Activated CD4-positive, alpha-beta memory T cell treated with anti-CD3 and anti-CD28 coated beads, Interleukin-2, amount 10 ng/mL, durations not matched to agents 7 days and 5 days (primary cell): ENCODE data around the gene PHF12. TPM values are rescaled to one million over a fixed set of nuclear protein-coding genes. Genes with fewer than 3 reads are reported as not detected.
A peak's percentile ranks its signal among the peaks of the same experiment; 100 is the strongest.
"Not testable (repeated sequence)": the region's sequence is repeated elsewhere in the genome, so short reads cannot be mapped to it uniquely, and the experiment has no call there.

ENCODE experiments used
- CTCF ChIA-PET: fragments of 350-600 bp; sonication (Branson Sonifier 250); formaldehyde crosslinking; loops from one replicate; lab custom pipeline; 2021; ENCODE audit warnings: antibody characterized with exemption, inconsistent platforms; lab: Charles Lee
- POLR2A ChIA-PET: fragments of 350-600 bp; sonication (Branson Sonifier 250); formaldehyde crosslinking; loops from one replicate; lab custom pipeline; 2021; ENCODE audit warnings: antibody characterized with exemption; lab: Charles Lee
- DNase-seq: peaks from one replicate; pipeline ENCODE4 v3.0.0-alpha.2; 2020
- H3K27ac Mint-ChIP-seq: one replicate; pipeline ENCODE4 v1.8.0; 2021; ENCODE audit warnings: mild to moderate bottlenecking, mixed read lengths
- H3K27me3 Mint-ChIP-seq: one replicate; pipeline ENCODE4 v1.8.0; 2021; ENCODE audit warnings: mixed read lengths
- H3K36me3 Mint-ChIP-seq: one replicate; pipeline ENCODE4 v1.8.0; 2021; ENCODE audit warnings: low read depth, mixed read lengths
- H3K4me1 Mint-ChIP-seq: one replicate; pipeline ENCODE4 v1.8.0; 2021; ENCODE audit warnings: mixed read lengths
- H3K4me3 Mint-ChIP-seq: one replicate; pipeline ENCODE4 v1.8.0; 2021; ENCODE audit warnings: mild to moderate bottlenecking, mixed read lengths
- H3K9me3 Mint-ChIP-seq: one replicate; pipeline ENCODE4 v1.8.0; 2021; ENCODE audit warnings: mixed read lengths
- total RNA-seq, 2 experiments: library from RNA; stranded (reverse); gene quantifications; one replicate each; pipeline ENCODE4 v1.2.3, GENCODE V29; 2021

PHF12 gene
- total RNA-seq, 2 experiments from 2014 or later, result 75.6 to 78.8 TPM

DNA sequence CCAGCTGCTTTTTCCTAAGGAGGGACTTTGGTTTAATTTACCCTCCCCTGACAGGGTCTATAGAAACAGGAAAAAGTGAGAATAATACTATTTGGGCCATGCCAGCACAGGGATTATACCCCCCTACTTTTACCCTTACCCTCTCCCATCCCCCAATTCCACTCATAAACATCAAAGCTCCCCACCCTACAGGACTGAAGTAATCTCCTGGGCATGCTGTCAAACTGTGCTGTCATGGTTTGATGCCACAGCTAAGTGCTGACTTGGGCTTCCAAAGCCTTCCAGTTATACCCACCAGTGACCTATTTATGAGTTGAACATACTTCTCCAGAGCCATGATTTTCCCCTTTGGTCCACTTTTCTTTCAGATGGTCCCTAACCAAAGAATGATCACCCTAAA lies 12.8 kb downstream of the PHF12 start:
- H3K36me3 Mint-ChIP-seq, result peaks cover 59% of the 10 kb centered on the region
- POLR2A ChIA-PET, result interaction anchor here (0.7 to 4.4 kb wide), 4 partner anchors 9 to 14 kb away, joined by 3 to 17 read pairs (median 6); partner anchors contain the start of gene PHF12
- peaks cover 61% of the 10 kb centered on the region for H3K4me1 Mint-ChIP-seq
- no peak overlapping the region for H3K27ac Mint-ChIP-seq
- H3K4me3 Mint-ChIP-seq, result no peak overlapping the region
- DNase-seq, result no peak
- H3K9me3 Mint-ChIP-seq, result no peaks in the 10 kb centered on the region
- CTCF ChIA-PET, result interaction anchor here (1.2 to 1.4 kb wide), 2 partner anchors 10 to 175 kb away, joined by 4 to 7 read pairs; no protein-coding TSS in a partner anchor
- no peaks in the 10 kb centered on the region for H3K27me3 Mint-ChIP-seq

DNA sequence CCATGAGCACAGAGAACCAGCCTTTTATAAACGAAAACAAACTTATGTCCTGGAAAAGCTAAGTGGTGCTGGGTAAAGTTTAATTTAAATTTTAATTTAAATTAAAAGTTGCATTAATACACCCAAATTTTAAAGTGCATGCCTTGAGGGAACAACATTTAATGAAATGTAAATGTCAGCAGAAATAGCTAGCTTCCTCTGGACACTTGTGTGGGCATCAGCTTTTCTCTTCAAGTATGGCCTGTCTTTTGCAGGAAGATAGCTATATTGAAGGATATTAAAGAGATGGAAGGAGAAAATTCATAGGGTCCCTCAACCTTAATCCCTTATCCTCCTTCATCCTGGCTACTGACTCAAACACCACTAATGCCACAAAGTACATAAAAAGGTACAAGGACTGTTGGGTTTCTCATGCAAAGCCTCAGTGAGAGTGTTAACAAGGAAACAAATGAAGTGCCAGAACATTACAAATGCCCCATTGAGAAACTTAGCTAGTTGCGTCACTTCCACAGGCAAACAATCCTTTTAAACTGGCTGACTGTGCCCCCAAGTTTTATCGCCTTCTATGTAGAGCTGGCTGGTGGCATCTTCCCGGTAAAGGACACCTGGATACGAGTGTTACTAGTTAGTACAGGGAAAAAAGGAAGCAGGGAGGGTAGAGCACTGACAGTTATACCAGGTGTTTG lies 14.1 kb downstream of the PHF12 start:
- POLR2A ChIA-PET, result interaction anchor here (0.9 to 4.4 kb wide), 6 partner anchors 9 to 208 kb away, joined by 3 to 17 read pairs (median 7); partner anchors contain the start of genes NEK8 and PHF12
- no peaks in the 10 kb centered on the region for H3K9me3 Mint-ChIP-seq
- H3K4me3 Mint-ChIP-seq, result no peak overlapping the region
- H3K4me1 Mint-ChIP-seq, result peaks cover 63% of the 10 kb centered on the region
- DNase-seq, result no peak
- H3K27ac Mint-ChIP-seq, result no peak overlapping the region
- CTCF ChIA-PET, result interaction anchor here (0.5 to 1.5 kb wide), 6 partner anchors 9 to 173 kb away, joined by 3 to 5 read pairs (median 3); no protein-coding TSS in a partner anchor
- peaks cover 62% of the 10 kb centered on the region for H3K36me3 Mint-ChIP-seq
- H3K27me3 Mint-ChIP-seq, result no peaks in the 10 kb centered on the region

- Mint-ChIP-seq H3K27me3 (no peaks in the 10 kb centered on the region), H3K36me3 (peaks cover 65% of the 10 kb centered on the region), H3K9me3 (no peaks in the 10 kb centered on the region), H3K27ac (no peak overlapping the region), H3K4me3 (no peak overlapping the region), H3K4me1 (peaks cover 56% of the 10 kb centered on the region)
- no peak for DNase-seq
- ChIA-PET CTCF (interaction anchor here (1.0 to 2.3 kb wide), 2 partner anchors 16 to 180 kb away, joined by 3 to 5 read pairs; partner anchors contain the start of gene PHF12), POLR2A (interaction anchor here (1.0 to 4.4 kb wide), 6 partner anchors 10 to 16 kb away, joined by 3 to 17 read pairs (median 7); partner anchors contain the start of gene PHF12)
Measured at GRCh38 chr17:28935744-28936460, 15.4 kb downstream of the PHF12 start.

GRCh38 chr17:28934508-28934907 lies 16.8 kb downstream of the PHF12 start:
- H3K9me3 Mint-ChIP-seq, H3K27ac Mint-ChIP-seq, DNase-seq, H3K4me3 Mint-ChIP-seq, H3K27me3 Mint-ChIP-seq: not testable (repeated sequence)
- ChIA-PET CTCF (interaction anchor here (1.0 to 2.3 kb wide), 3 partner anchors 11 to 19 kb away, joined by 4 to 5 read pairs (median 4); partner anchors contain the start of gene PHF12), POLR2A (interaction anchor here (2.3 kb wide), 1 partner anchor 11 kb away, joined by 7 read pairs; no protein-coding TSS in a partner anchor)
- H3K36me3 Mint-ChIP-seq, result peaks cover 69% of the 10 kb centered on the region
- H3K4me1 Mint-ChIP-seq, result peaks cover 48% of the 10 kb centered on the region

GRCh38 chr17:28929787-28930186 lies 21.5 kb downstream of the PHF12 start:
- no peaks in the 10 kb centered on the region for H3K27me3 Mint-ChIP-seq
- peaks cover 83% of the 10 kb centered on the region for H3K36me3 Mint-ChIP-seq
- ChIA-PET POLR2A (interaction anchor here (1.3 kb wide), 1 partner anchor 16 kb away, joined by 3 read pairs; no protein-coding TSS in a partner anchor), CTCF (interaction anchor here (1.6 kb wide), 2 partner anchors 16 to 28 kb away, joined by 4 to 6 read pairs; no protein-coding TSS in a partner anchor)
- no peak overlapping the region for H3K27ac Mint-ChIP-seq
- no peak for DNase-seq
- peaks cover 10% of the 10 kb centered on the region for H3K9me3 Mint-ChIP-seq
- peaks cover 50% of the 10 kb centered on the region for H3K4me1 Mint-ChIP-seq
- no peak overlapping the region for H3K4me3 Mint-ChIP-seq

- ChIA-PET POLR2A (interaction anchor here (1.5 to 4.4 kb wide), 6 partner anchors 18 to 210 kb away, joined by 4 to 59 read pairs (median 12); partner anchors contain the start of genes FLOT2, PHF12, RPL23A and TLCD1), CTCF (interaction anchor here (1.2 to 2.0 kb wide), 2 partner anchors 22 to 26 kb away, joined by 3 to 5 read pairs; no protein-coding TSS in a partner anchor)
- H3K27me3 Mint-ChIP-seq, result no peaks in the 10 kb centered on the region
- peak; percentile 30 for DNase-seq
- peaks cover 48% of the 10 kb centered on the region for H3K4me1 Mint-ChIP-seq
- peaks cover 87% of the 10 kb centered on the region for H3K36me3 Mint-ChIP-seq
- H3K9me3 Mint-ChIP-seq, result peaks cover 10% of the 10 kb centered on the region
- H3K27ac Mint-ChIP-seq, result peak overlapping the region; percentile 38
- no peak overlapping the region for H3K4me3 Mint-ChIP-seq
Measured at GRCh38 chr17:28928061-28928460, 23.3 kb downstream of the PHF12 start.

DNA sequence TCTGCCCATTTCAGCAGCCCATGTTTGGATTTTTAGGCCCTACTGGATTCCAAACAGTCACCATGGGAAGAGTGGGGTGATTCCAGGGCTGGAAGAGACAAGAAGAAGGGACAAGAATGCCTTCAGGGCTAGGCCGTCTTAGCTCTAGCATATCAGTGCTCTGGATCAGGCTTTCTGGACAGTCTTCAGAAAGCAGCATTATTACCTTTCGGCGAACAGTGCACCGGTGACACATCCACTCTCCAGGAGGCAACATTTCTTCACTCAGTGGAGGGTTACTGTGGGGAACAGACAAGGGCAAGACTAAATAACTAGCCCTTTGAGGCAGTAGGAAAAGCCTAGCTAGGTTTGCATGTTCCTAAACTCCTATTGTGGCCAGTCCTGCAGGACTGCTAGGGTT lies 24.5 kb downstream of the PHF12 start:
- no peaks in the 10 kb centered on the region for H3K27me3 Mint-ChIP-seq
- no peak for DNase-seq
- POLR2A ChIA-PET, result interaction anchor here (0.7 to 4.4 kb wide), 15 partner anchors 9 to 330 kb away, joined by 3 to 59 read pairs (median 5); partner anchors contain the start of genes FAM222B, FLOT2, PHF12 and RPL23A
- peaks cover 85% of the 10 kb centered on the region for H3K36me3 Mint-ChIP-seq
- CTCF ChIA-PET, result interaction anchor here (0.9 to 2.4 kb wide), 7 partner anchors 17 to 190 kb away, joined by 3 to 12 read pairs (median 3); no protein-coding TSS in a partner anchor
- H3K9me3 Mint-ChIP-seq, result peaks cover 10% of the 10 kb centered on the region
- no peak overlapping the region for H3K4me3 Mint-ChIP-seq
- H3K4me1 Mint-ChIP-seq, result peaks cover 48% of the 10 kb centered on the region
- H3K27ac Mint-ChIP-seq, result peak overlapping the region; percentile 78

DNA sequence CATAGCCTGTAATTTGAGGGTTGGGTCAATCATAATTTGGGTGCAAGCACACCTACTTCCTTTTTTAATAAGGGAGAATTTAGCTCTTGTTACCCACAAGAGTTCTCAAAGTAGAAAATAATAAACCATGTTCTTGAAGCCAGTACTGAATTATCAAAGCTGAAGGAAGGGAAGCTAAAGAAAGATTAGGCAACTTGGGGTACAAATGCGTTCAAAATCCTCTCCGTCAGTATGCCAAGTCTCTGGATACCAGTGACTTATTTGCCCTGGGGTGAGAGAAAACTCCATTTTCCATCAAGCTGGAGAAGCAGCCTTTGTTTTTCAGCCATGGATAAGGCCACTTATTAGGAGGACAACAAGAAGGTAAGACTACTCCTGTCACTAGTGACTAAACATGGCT lies 25.0 kb downstream of the PHF12 start:
- Mint-ChIP-seq H3K36me3 (peaks cover 85% of the 10 kb centered on the region), H3K4me3 (no peak overlapping the region), H3K4me1 (peaks cover 48% of the 10 kb centered on the region), H3K27ac (peak overlapping the region; percentile 78), H3K9me3 (peaks cover 10% of the 10 kb centered on the region), H3K27me3 (no peaks in the 10 kb centered on the region)
- ChIA-PET POLR2A (interaction anchor here (0.7 to 4.4 kb wide), 15 partner anchors 9 to 330 kb away, joined by 3 to 59 read pairs (median 5); partner anchors contain the start of genes FAM222B, FLOT2, PHF12 and RPL23A), CTCF (interaction anchor here (0.7 to 2.4 kb wide), 10 partner anchors 11 to 199 kb away, joined by 3 to 12 read pairs (median 4); partner anchors contain the start of gene DHRS13)
- DNase-seq, result no peak

DNA sequence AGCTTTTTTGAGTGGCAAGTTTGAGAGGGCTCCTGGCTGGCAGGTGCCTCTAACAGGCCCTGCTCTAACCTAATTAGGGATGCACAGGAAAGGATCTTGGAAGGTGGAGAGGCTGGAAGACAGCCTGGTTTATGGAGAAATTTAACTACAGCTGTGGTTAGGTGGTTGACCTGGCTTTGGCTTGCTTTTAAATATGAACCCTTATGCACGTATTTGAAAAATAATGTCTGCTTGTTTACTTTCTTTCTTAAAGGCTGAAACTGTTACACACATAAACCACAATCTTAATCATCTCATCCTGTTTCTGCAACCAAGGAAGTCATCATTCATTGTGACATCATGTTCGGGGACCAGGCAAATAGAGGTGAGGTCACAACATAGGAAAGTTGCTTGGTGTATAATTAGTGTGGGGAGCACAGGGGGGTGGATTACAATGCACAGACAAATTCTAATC lies 25.4 kb downstream of the PHF12 start:
- peak; percentile 59 for DNase-seq
- Mint-ChIP-seq H3K27me3 (no peaks in the 10 kb centered on the region), H3K4me1 (peaks cover 48% of the 10 kb centered on the region), H3K27ac (peak overlapping the region; percentile 78), H3K4me3 (peak overlapping the region; percentile 43), H3K36me3 (peaks cover 86% of the 10 kb centered on the region), H3K9me3 (peaks cover 10% of the 10 kb centered on the region)
- ChIA-PET POLR2A (interaction anchor here (0.6 to 4.4 kb wide), 18 partner anchors 9 to 329 kb away, joined by 3 to 59 read pairs (median 4); partner anchors contain the start of genes FAM222B, FLOT2, PHF12 and RPL23A), CTCF (interaction anchor here (0.6 to 2.4 kb wide), 12 partner anchors 10 to 279 kb away, joined by 3 to 12 read pairs (median 3); partner anchors contain the start of gene DHRS13)

GRCh38 chr17:28920201-28920600 lies 31.1 kb downstream of the PHF12 start:
- Mint-ChIP-seq H3K4me1 (peaks cover 16% of the 10 kb centered on the region), H3K4me3 (no peak overlapping the region), H3K36me3 (peaks cover 87% of the 10 kb centered on the region), H3K9me3 (no peaks in the 10 kb centered on the region), H3K27ac (no peak overlapping the region), H3K27me3 (no peaks in the 10 kb centered on the region)
- DNase-seq, result no peak
- ChIA-PET POLR2A (interaction anchor here (1.0 kb wide), 1 partner anchor 18 kb away, joined by 3 read pairs; the partner anchor contains the start of gene DHRS13), CTCF (no interaction called here)

GRCh38 chr17:28918295-28918694 lies 33.0 kb downstream of the PHF12 start:
- H3K27ac Mint-ChIP-seq, result no peak overlapping the region
- H3K4me1 Mint-ChIP-seq, result peaks cover 9% of the 10 kb centered on the region
- H3K4me3 Mint-ChIP-seq, result no peak overlapping the region
- ChIA-PET CTCF (interaction anchor here (0.9 to 4.8 kb wide), 4 partner anchors 35 to 191 kb away, joined by 3 to 32 read pairs (median 4); partner anchors contain the start of gene NEK8), POLR2A (interaction anchor here (0.7 to 3.3 kb wide), 3 partner anchors 9 to 31 kb away, joined by 3 to 10 read pairs (median 4); no protein-coding TSS in a partner anchor)
- H3K9me3 Mint-ChIP-seq, result no peaks in the 10 kb centered on the region
- no peak for DNase-seq
- H3K27me3 Mint-ChIP-seq, result no peaks in the 10 kb centered on the region
- H3K36me3 Mint-ChIP-seq, result peaks cover 87% of the 10 kb centered on the region
